T-cell (primary cell): ENCODE results near the gene CAPNS1. TPM values are rescaled to one million over a fixed set of nuclear protein-coding genes. Genes with fewer than 3 reads are reported as not detected.

ENCODE experiments used
- ATAC-seq, 4 experiments: fragments of 200-7000 bp in 3 of 4; fragments of 150-1000 bp in 1 of 4; cut with Tn5 transposase; replicated peaks in 1 of 4; 1 replicate in 3 of 4; 2 replicates in 1 of 4; pipeline ENCODE4 v1.10.0; 2021; ENCODE audit warnings: moderate library complexity in 3 of 4, mild to moderate bottlenecking in 2 of 4, moderate number of reproducible peaks in 1 of 4
- CTCF ChIA-PET, 2 donors: fragments of 300-600 bp; sonication (Branson Sonifier 250); formaldehyde crosslinking; loops; one replicate each; lab custom pipeline; 2022; ENCODE audit warnings: antibody characterized with exemption in 2 of 2; lab: Charles Lee
- POLR2A ChIA-PET, 2 donors: fragments of 300-600 bp; sonication (Branson Sonifier 250); formaldehyde crosslinking; loops; one replicate each; lab custom pipeline; 2022; ENCODE audit warnings: antibody characterized with exemption in 2 of 2; lab: Charles Lee
- DNase-seq, 35 experiments: peaks; one replicate each; pipeline versions ENCODE4 v3.0.0 to v3.0.0-alpha.2; 2013 to 2023
- H3K27ac ChIP-seq: one replicate; pipeline ENCODE4 v1.5.1; 2013; ENCODE audit warnings: low read length
- H3K27me3 ChIP-seq, 2 experiments: replicated peaks in 1 of 2; 1 replicate in 1 of 2; 2 replicates in 1 of 2; pipeline versions ENCODE4 v1.6.1 to v1.7.0; 2013; ENCODE audit warnings: low read length in 1 of 2, mixed read lengths in 1 of 2; ENCODE audit not compliant: control insufficient read depth in 2 of 2, insufficient read depth in 2 of 2; ENCODE audit errors: extremely low read depth in 1 of 2
- H3K36me3 ChIP-seq, 2 donors: 1 replicate in 1 of 2; 2 replicates in 1 of 2; pipeline versions ENCODE4 v1.6.1 to v1.7.0; 2013; ENCODE audit warnings: low read length in 1 of 2; ENCODE audit not compliant: control insufficient read depth in 2 of 2, insufficient read depth in 1 of 2; ENCODE audit errors: extremely low read depth in 1 of 2
- H3K4me1 ChIP-seq, 2 experiments: 1 replicate in 1 of 2; 2 replicates in 1 of 2; pipeline versions ENCODE4 v1.6.1 to v1.7.0; 2013; ENCODE audit warnings: low read length in 2 of 2, mixed read lengths in 1 of 2; ENCODE audit not compliant: insufficient read depth in 2 of 2, control insufficient read depth in 1 of 2; ENCODE audit errors: extremely low read depth in 1 of 2
- H3K4me3 ChIP-seq, 2 donors: 1 replicate in 1 of 2; 2 replicates in 1 of 2; pipeline versions ENCODE4 v1.5.1 to v1.7.0; 2013; ENCODE audit warnings: mild to moderate bottlenecking in 2 of 2, low read length in 1 of 2, moderate library complexity in 1 of 2; ENCODE audit not compliant: control insufficient read depth in 1 of 2; ENCODE audit errors: extremely low read depth in 1 of 2
- H3K9me3 ChIP-seq: 2 replicates; pipeline ENCODE4 v1.7.0; 2013
- H3K27ac Mint-ChIP-seq, 2 donors: one replicate each; pipeline ENCODE4 v1.8.0; 2020 to 2021; ENCODE audit warnings: mild to moderate bottlenecking in 2 of 2, mixed read lengths in 2 of 2
- H3K27me3 Mint-ChIP-seq, 2 donors: one replicate each; pipeline ENCODE4 v1.8.0; 2021 to 2022; ENCODE audit warnings: mixed read lengths in 2 of 2
- H3K36me3 Mint-ChIP-seq: one replicate; pipeline ENCODE4 v1.8.0; 2021; ENCODE audit warnings: mixed read lengths
- H3K4me1 Mint-ChIP-seq, 3 donors: one replicate each; pipeline ENCODE4 v1.8.0; 2020 to 2022; ENCODE audit warnings: mixed read lengths in 3 of 3, mild to moderate bottlenecking in 1 of 3
- H3K4me3 Mint-ChIP-seq, 3 donors: one replicate each; pipeline ENCODE4 v1.8.0; 2020 to 2022; ENCODE audit warnings: mild to moderate bottlenecking in 3 of 3, mixed read lengths in 3 of 3, moderate library complexity in 3 of 3
- H3K9me3 Mint-ChIP-seq, 3 donors: one replicate each; pipeline ENCODE4 v1.8.0; 2020 to 2022; ENCODE audit warnings: mixed read lengths in 3 of 3
- WGBS: methylation state at CpG from one replicate; pipeline ENCODE4 v1.1.5; 2013; ENCODE audit warnings: missing lambda C conversion rate; ENCODE audit not compliant: insufficient coverage; 5-methylcytosine and 5-hydroxymethylcytosine counted together
- total RNA-seq, 35 experiments: library from RNA in 6 of 35; stranded (reverse) in 6 of 35; fragments of 120-200 nt in 1 of 35; gene quantifications; one replicate each; pipeline versions ENCODE4 v1.2.1 to v1.2.4 and lab custom pipeline; 2013 to 2026

CAPNS1 gene
- total RNA-seq, 5 donors from 2014 or later (not counting 1 experiment from before 2014, with no cell fraction given), result 214 to 339 (median 308) TPM

DNA sequence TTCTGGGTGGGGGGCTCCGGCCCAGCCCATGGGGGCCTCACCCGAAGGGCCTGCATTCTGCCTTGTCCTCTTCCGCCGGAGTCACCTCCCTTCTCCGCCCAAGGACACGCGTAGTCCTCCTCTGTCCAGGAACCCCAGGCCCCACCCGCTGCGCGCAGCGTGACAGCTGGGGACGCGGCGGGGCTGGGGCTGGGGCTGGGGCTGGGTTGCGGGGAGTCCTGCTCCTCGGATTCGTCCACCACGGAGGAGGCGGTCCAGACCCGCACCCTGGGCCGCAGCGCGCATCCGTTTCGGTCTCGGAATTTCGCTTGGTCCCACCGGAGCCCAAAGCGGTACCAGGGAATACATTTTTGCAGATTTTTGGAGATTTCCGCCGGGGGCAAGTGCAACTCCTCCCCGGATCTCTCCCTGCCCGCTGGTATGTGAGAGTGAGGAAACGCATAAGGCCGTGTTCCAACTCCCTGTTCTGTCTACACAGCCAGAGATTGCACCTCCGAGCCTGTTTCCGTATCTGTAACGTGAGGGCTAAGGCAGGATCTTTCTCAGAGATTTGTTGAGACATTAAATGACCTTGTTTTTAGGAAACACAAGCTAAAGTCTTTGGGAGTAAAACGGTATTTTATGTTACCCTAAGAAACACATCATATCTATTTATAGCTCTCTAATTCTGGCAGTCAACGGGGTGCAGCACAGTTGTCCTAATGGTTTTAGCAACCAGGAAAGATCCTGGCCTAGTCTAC is 12.7 kb downstream of the CAPNS1 start, which contains the start of gene COX7A1:
COX7A1 (minus strand) TSS at position 96 of the 740 bp plus-strand sequence; CDS start at position 56, 40 bp downstream.
- Histone ChIP-seq H3K4me3 (no peak within 1 kb of the TSS), H3K9me3 (no peaks in the 10 kb centered on the region), H3K4me1 (no peaks in the 10 kb centered on the region), H3K27me3 (no peaks in the 10 kb centered on the region), H3K27ac (no peak within 1 kb of the TSS), H3K36me3 (peaks cover 4 to 35% of the 10 kb centered on the region in 2 donors)
- WGBS, result 77% methylated on average over 30 of the region's 40 CpGs
- H3K36me3 Mint-ChIP-seq, result peaks cover 25% of the 10 kb centered on the region
- H3K4me3 Mint-ChIP-seq, result no peak within 1 kb of the TSS
- no peak for ATAC-seq
- ChIA-PET CTCF (interaction anchor here in 1 of 2 donors (0.8 kb wide), 1 partner anchor 206 kb away, joined by 4 read pairs; no protein-coding TSS in a partner anchor), POLR2A (interaction anchor here in 1 of 2 donors (0.7 kb wide), 1 partner anchor 99 kb away, joined by 3 read pairs; the partner anchor contains the start of gene THAP8)
- H3K27ac Mint-ChIP-seq, result no peak within 1 kb of the TSS
- H3K27me3 Mint-ChIP-seq, result no peaks in the 10 kb centered on the region
- H3K9me3 Mint-ChIP-seq, result no peaks in the 10 kb centered on the region
- DNase-seq, result no peak
- H3K4me1 Mint-ChIP-seq, result peaks cover 0 to 3% (median 0%) of the 10 kb centered on the region in 3 donors

DNA sequence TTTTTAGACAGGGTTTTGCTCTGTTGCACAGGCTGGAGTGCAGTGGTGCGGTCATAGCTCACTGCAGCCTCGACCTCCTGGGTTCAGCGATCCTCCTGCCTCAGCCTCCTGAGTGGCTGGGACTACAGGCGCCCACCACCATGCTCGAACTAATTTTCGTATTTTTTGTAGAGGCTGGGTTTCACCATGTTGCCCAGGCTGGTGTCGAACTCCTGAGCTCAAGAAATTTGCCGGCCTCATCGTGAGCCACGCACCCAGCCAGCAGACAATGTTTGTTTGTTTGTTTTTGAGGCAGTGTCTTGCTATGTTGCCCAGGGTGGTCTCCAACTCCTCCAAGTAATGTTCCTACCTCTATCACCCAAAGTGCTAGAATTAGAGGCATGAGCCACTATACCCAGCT is 13.3 kb downstream of the CAPNS1 start:
- Histone ChIP-seq H3K4me1 (no peaks in the 10 kb centered on the region), H3K4me3 (no peak overlapping the region), H3K27me3 (no peaks in the 10 kb centered on the region), H3K27ac (no peak overlapping the region), H3K36me3 (peaks cover 0 to 30% of the 10 kb centered on the region in 2 donors), H3K9me3 (no peaks in the 10 kb centered on the region)
- Mint-ChIP-seq H3K27me3 (no peaks in the 10 kb centered on the region), H3K27ac (no peak overlapping the region), H3K4me1 (peaks cover 0 to 3% (median 0%) of the 10 kb centered on the region in 3 donors), H3K9me3 (no peaks in the 10 kb centered on the region), H3K36me3 (peaks cover 25% of the 10 kb centered on the region), H3K4me3 (no peak overlapping the region)
- DNase-seq (no peak), ATAC-seq (no peak)
- WGBS, result 96% methylated on average over 5 of the region's 10 CpGs
- POLR2A ChIA-PET, result interaction anchor here in 1 of 2 donors (0.7 kb wide), 1 partner anchor 99 kb away, joined by 3 read pairs; the partner anchor contains the start of gene THAP8
- CTCF ChIA-PET, result interaction anchor here in 1 of 2 donors (0.8 kb wide), 1 partner anchor 206 kb away, joined by 4 read pairs; no protein-coding TSS in a partner anchor

DNA sequence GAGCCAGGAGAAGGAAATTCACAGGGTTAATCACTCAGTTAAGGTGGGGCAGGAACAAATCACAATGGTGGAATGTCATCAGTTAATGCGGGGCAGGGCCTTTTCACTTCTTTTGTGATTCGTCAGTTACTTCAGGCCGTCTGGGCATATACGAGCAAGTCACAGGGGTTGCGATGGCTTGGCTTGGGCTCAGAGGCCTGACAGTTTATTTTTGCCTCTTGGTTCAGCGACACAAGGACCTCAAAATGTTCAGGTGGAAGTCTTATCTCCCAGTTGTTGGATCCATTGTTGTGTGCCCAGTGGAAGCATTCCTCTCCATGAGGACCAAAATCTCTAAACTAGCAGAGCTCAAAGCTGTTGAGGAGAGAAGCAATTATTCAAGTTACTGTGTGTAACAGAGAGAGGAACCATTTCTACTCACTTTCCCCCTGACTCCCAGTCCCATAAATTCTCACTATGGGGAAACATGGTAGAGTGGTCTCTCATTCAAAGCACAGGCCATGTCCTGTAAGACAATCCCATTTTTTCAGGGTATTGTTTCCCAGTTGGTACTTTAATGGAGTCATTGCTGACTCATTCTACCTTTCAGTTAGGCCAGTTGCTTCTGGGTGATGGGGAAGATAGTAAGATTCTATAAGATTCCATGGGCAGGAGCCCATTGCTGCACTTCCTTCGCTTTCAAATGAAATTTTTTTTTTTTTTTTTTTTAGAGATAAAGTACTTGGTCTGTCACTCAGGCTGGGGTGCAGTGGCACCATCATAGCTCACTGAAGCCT is 21.1 kb downstream of the CAPNS1 start:
- no peaks in the 10 kb centered on the region for H3K9me3 Mint-ChIP-seq
- WGBS, result 95% methylated on average over 6 of the region's 7 CpGs
- no peaks in the 10 kb centered on the region for H3K4me1 Mint-ChIP-seq
- H3K36me3 ChIP-seq, result no peaks in the 10 kb centered on the region
- ChIA-PET POLR2A (no interaction called here), CTCF (interaction anchor here in 1 of 2 donors (0.6 kb wide), 1 partner anchor 33 kb away, joined by 3 read pairs; no protein-coding TSS in a partner anchor)
- no peaks in the 10 kb centered on the region for H3K27me3 Mint-ChIP-seq
- no peaks in the 10 kb centered on the region for H3K36me3 Mint-ChIP-seq
- H3K4me1 ChIP-seq, result no peaks in the 10 kb centered on the region
- H3K4me3 Mint-ChIP-seq, result no peak overlapping the region
- H3K9me3 ChIP-seq, result no peaks in the 10 kb centered on the region
- H3K27ac Mint-ChIP-seq, result no peak overlapping the region
- no peak for ATAC-seq
- H3K4me3 ChIP-seq, result no peak overlapping the region
- no peaks in the 10 kb centered on the region for H3K27me3 ChIP-seq
- no peak overlapping the region for H3K27ac ChIP-seq
- no peak for DNase-seq

DNA sequence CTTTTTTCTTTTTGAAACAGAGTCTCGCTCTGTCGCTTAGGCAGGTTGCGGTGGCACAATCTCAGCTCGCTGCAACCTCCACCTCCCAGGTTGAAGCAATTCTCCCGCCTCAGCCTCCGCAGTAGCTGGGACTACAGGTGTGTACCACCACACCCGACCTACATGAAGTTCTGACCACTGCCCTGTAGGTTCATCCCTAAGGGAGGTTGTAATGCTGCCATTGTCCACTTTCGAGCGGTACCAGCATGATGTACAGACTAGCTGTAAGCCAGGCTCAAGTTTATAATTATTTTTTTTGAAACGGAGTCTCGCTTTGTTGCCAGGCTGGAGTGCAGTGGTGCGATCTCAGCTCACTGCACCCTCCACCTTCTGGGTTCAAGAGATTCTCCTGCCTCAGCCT is 23.9 kb downstream of the CAPNS1 start:
- no peak overlapping the region for H3K27ac Mint-ChIP-seq
- Histone ChIP-seq H3K4me1 (no peaks in the 10 kb centered on the region), H3K27me3 (no peaks in the 10 kb centered on the region), H3K27ac (no peak overlapping the region), H3K9me3 (no peaks in the 10 kb centered on the region), H3K36me3 (no peaks in the 10 kb centered on the region), H3K4me3 (no peak overlapping the region)
- ChIA-PET CTCF (no interaction called here), POLR2A (no interaction called here)
- H3K4me1 Mint-ChIP-seq, result no peaks in the 10 kb centered on the region
- WGBS, result 91% methylated on average over 11 of the region's 12 CpGs
- no peak for DNase-seq
- H3K27me3 Mint-ChIP-seq, result no peaks in the 10 kb centered on the region
- H3K9me3 Mint-ChIP-seq, result no peaks in the 10 kb centered on the region
- ATAC-seq, result no peak
- no peaks in the 10 kb centered on the region for H3K36me3 Mint-ChIP-seq
- H3K4me3 Mint-ChIP-seq, result no peak overlapping the region

DNA sequence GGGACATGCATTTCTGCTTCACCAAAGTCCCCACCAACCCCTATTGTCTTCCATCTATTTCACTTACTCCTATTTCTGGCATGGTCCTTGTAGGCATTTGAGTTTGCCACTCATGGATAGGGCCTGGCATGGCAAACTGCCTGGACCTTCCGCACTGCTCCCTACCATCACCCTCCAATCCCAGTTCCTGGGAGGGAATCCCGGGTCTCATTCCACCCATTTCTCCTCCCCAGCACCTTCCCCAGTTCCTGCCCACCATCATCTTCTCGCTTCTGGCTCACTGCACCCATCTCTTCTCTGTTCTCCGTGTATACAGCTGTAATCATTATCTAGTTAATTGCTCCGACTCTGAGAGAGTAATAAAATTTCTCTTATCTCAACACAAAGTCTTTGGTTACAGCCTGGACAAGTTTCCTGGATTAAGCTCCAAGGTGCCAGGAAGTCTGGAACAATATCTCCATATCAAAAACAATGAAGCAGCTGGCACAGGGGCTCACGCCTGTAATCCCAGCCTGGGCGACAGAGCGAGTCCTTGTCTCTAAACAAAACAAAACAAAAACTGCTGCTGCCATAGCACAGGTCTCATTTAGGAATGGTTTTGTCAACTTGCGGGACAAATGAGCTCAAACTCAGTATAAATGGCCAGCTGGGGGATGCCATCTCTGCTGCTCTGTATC is 29.4 kb downstream of the CAPNS1 start:
- DNase-seq (no peak), ATAC-seq (no peak)
- Mint-ChIP-seq H3K36me3 (no peaks in the 10 kb centered on the region), H3K27me3 (no peaks in the 10 kb centered on the region), H3K4me1 (peaks cover 4% of the 10 kb centered on the region in 3 donors), H3K9me3 (no peaks in the 10 kb centered on the region), H3K27ac (no peak overlapping the region), H3K4me3 (no peak overlapping the region)
- H3K9me3 ChIP-seq, result no peaks in the 10 kb centered on the region
- H3K27me3 ChIP-seq, result no peaks in the 10 kb centered on the region
- no peak overlapping the region for H3K4me3 ChIP-seq
- no peaks in the 10 kb centered on the region for H3K36me3 ChIP-seq
- H3K4me1 ChIP-seq, result peaks cover 0 to 5% of the 10 kb centered on the region in 2 experiments
- POLR2A ChIA-PET, result no interaction called here
- no peak overlapping the region for H3K27ac ChIP-seq
- CTCF ChIA-PET, result interaction anchor here (0.5 to 1.3 kb wide), 6 partner anchors 38 to 1261 kb away, joined by 3 to 8 read pairs (median 4); no protein-coding TSS in a partner anchor
- WGBS, result 92% methylated on average over 8 of the region's 9 CpGs

DNA sequence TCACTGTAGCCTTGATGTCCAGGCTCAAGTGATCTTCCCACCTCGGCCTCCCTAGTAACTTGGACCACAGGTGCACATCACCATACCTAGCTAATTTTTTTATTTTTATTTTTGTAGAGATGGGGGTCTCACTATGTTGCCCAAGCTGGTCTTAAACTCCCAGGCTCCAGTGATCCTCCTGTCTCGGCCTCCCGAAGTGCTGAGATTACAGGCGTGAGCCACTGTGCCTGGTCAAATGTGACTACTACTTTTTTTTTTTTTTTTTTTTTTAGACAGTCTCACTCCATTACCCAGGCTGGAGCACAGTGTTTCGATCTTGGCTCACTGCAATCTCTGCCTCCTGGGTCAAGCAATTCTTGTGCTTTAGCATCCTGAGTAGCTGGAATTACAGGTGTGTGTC is 33.0 kb downstream of the CAPNS1 start:
- H3K4me1 ChIP-seq, result peaks cover 0 to 5% of the 10 kb centered on the region in 2 experiments
- 80% methylated on average over 1 of the region's 5 CpGs for WGBS
- no peak for ATAC-seq

More for the DNA sequence above, 33.0 kb downstream of the CAPNS1 start:
- no peaks in the 10 kb centered on the region for H3K9me3 Mint-ChIP-seq
- no peak for DNase-seq
- Histone ChIP-seq H3K27me3 (no peaks in the 10 kb centered on the region), H3K9me3 (no peaks in the 10 kb centered on the region), H3K36me3 (no peaks in the 10 kb centered on the region), H3K27ac (no peak overlapping the region), H3K4me3 (no peak overlapping the region)
- CTCF ChIA-PET, result interaction anchor here (0.7 to 1.2 kb wide), 3 partner anchors 43 to 1158 kb away, joined by 3 to 7 read pairs (median 6); no protein-coding TSS in a partner anchor
- H3K27ac Mint-ChIP-seq, result no peak overlapping the region
- H3K4me1 Mint-ChIP-seq, result peaks cover 4% of the 10 kb centered on the region in 3 donors
- no peak overlapping the region for H3K4me3 Mint-ChIP-seq
- POLR2A ChIA-PET, result no interaction called here
- H3K36me3 Mint-ChIP-seq, result no peaks in the 10 kb centered on the region
- no peaks in the 10 kb centered on the region for H3K27me3 Mint-ChIP-seq
